HepG2 (cell line): ENCODE data around the gene LRSAM1. TPM values are rescaled to one million over a fixed set of nuclear protein-coding genes. Genes with fewer than 3 reads are reported as not detected.

Experiments
- ATAC-seq: fragments of 200-7000 bp; cut with Tn5 transposase; 3 replicates; pipeline ENCODE4 v1.9.1; 2020; ENCODE audit warnings: mild to moderate bottlenecking, moderate library complexity
- BruUV-seq: library from RNA; stranded (reverse); fragments of 400-500 nt; replicated peaks from 2 replicates; lab custom pipeline; 2021; lab: Mats Ljungman, UMichigan
- CTCF ChIA-PET: fragments of 300-600 bp; formaldehyde crosslinking; extraction: SDS; loops from one replicate; lab custom pipeline; 2021; ENCODE audit warnings: low total read pairs, inconsistent platforms, low intra/inter-chr PET ratio; lab: Yijun Ruan, JAX
- POLR2A ChIA-PET: fragments of 350-600 bp; sonication (Branson Sonifier 250); formaldehyde crosslinking; loops from one replicate; lab custom pipeline; 2020; ENCODE audit warnings: antibody characterized with exemption, inconsistent platforms; lab: Yijun Ruan, JAX
- DNase-seq: peaks from one replicate; pipeline ENCODE4 v3.0.0-alpha.2; 2015; ENCODE audit warnings: low spot score
- FAIRE-seq: peaks from 3 replicates; lab custom pipeline; 2011; peaks lifted over from hg19 to GRCh38; lab: Jason Lieb, UNC
- H2AFZ ChIP-seq: one replicate; pipeline ENCODE4 v1.6.1; 2011; ENCODE audit warnings: low read length, inconsistent platforms
- H3K27ac ChIP-seq: fragments of 300-600 bp; 3 replicates; pipeline ENCODE4 v1.8.0; 2011; ENCODE audit warnings: mixed run types, mild to moderate bottlenecking, mixed read lengths, low read length, inconsistent platforms; ENCODE audit not compliant: insufficient read depth; ENCODE audit errors: extremely low read length
- H3K27me3 ChIP-seq, 2 experiments: fragments of 200-600 bp in 1 of 2; 2 replicates in 1 of 2; 3 replicates in 1 of 2; pipeline versions ENCODE4 v1.6.0 to v1.8.0; 2011; ENCODE audit warnings: low read length in 2 of 2, mild to moderate bottlenecking in 2 of 2, moderate library complexity in 2 of 2, inconsistent platforms in 1 of 2; ENCODE audit not compliant: insufficient read depth in 2 of 2, control insufficient read depth in 1 of 2
- H3K36me3 ChIP-seq, 2 experiments: fragments of 200-600 bp in 1 of 2; replicated peaks in 1 of 2; 2 replicates in 1 of 2; 3 replicates in 1 of 2; pipeline versions ENCODE4 v1.5.1 to v1.8.0; 2011; ENCODE audit warnings: low read length in 2 of 2, inconsistent platforms in 1 of 2; ENCODE audit not compliant: insufficient read depth in 2 of 2, control insufficient read depth in 1 of 2
- H3K4me1 ChIP-seq: 2 replicates; pipeline ENCODE4 v1.5.1; 2012; ENCODE audit warnings: low read length, inconsistent platforms; ENCODE audit not compliant: insufficient read depth
- H3K4me2 ChIP-seq: 2 replicates; pipeline ENCODE4 v1.6.0; 2011; ENCODE audit warnings: low read depth, low read length, inconsistent platforms
- H3K4me3 ChIP-seq, 3 experiments: fragments of 200-600 bp in 1 of 3; sonication (generic), shearing (Covaris generic) in 1 of 3; replicated peaks in 1 of 3; 2 replicates each; pipeline ENCODE4 v1.5.1; 2011 to 2016; ENCODE audit warnings: low read length in 3 of 3, inconsistent platforms in 2 of 3, low read depth in 2 of 3, mild to moderate bottlenecking in 2 of 3, control low read depth in 1 of 3, mixed read lengths in 1 of 3; ENCODE audit not compliant: insufficient read depth in 1 of 3
- H3K79me2 ChIP-seq: one replicate; pipeline ENCODE4 v1.6.1; 2011; ENCODE audit warnings: low read length, inconsistent platforms; ENCODE audit not compliant: insufficient read depth
- H3K9ac ChIP-seq: 2 replicates; pipeline ENCODE4 v1.6.0; 2011; ENCODE audit warnings: mild to moderate bottlenecking, low read depth, low read length, inconsistent platforms; ENCODE audit not compliant: insufficient read depth
- H3K9me3 ChIP-seq: 2 replicates; pipeline ENCODE4 v1.5.1; 2012; ENCODE audit warnings: mild to moderate bottlenecking, low read length
- H4K20me1 ChIP-seq: 2 replicates; pipeline ENCODE4 v1.6.0; 2011; ENCODE audit warnings: inconsistent platforms, mild to moderate bottlenecking, low read length, moderate library complexity; ENCODE audit not compliant: insufficient read depth
- CEBPB ChIP-seq: IDR thresholded peaks from 2 replicates; pipeline ENCODE4 v1.6.1; 2011; ENCODE audit warnings: low read depth, low read length, improper control_type of control experiment, borderline replicate concordance
- DNMT3B ChIP-seq: conservative IDR thresholded peaks from 2 replicates; pipeline ENCODE4 v1.6.1; 2016; ENCODE audit warnings: missing biosample characterization, control low read depth
- SNAI1 ChIP-seq: sonication (generic); formaldehyde crosslinking; IDR thresholded peaks from 2 replicates; pipeline ENCODE4 v1.5.0; 2020; ENCODE audit warnings: mild to moderate bottlenecking, missing genetic modification reagents, borderline replicate concordance
- SPEN ChIP-seq: sonication (generic); formaldehyde crosslinking; IDR thresholded peaks from 2 replicates; pipeline ENCODE4 v1.5.1; 2020; ENCODE audit warnings: low read depth, mild to moderate bottlenecking, missing genetic modification reagents
- TBX2 ChIP-seq: sonication (generic); formaldehyde crosslinking; IDR thresholded peaks from 2 replicates; pipeline ENCODE4 v1.5.0; 2020; ENCODE audit warnings: missing genetic modification reagents, mild to moderate bottlenecking, borderline replicate concordance
- ZFP1 ChIP-seq: IDR thresholded peaks from 2 replicates; pipeline ENCODE4 v1.6.1; 2016
- ZMYM3 ChIP-seq: sonication (generic); formaldehyde crosslinking; IDR thresholded peaks from 2 replicates; pipeline ENCODE4 v1.5.1; 2020; ENCODE audit warnings: mild to moderate bottlenecking, missing genetic modification reagents
- ZNF317 ChIP-seq: sonication (generic); formaldehyde crosslinking; IDR thresholded peaks from 2 replicates; pipeline ENCODE4 v1.5.0; 2020; ENCODE audit warnings: mild to moderate bottlenecking, missing genetic modification reagents
- ZNF496 ChIP-seq: sonication (generic); formaldehyde crosslinking; IDR thresholded peaks from 2 replicates; pipeline ENCODE4 v1.8.1; 2023; ENCODE audit warnings: mild to moderate bottlenecking, moderate library complexity, missing genetic modification reagents; ENCODE audit not compliant: insufficient replicate concordance
- ZNF768 ChIP-seq: sonication (generic); formaldehyde crosslinking; IDR thresholded peaks from 2 replicates; pipeline ENCODE4 v1.4.0; 2020; ENCODE audit warnings: missing genetic modification reagents
- WGBS: methylation state at CpG from one replicate; pipeline ENCODE4 v1.1.6; 2017; ENCODE audit warnings: low lambda C conversion rate; 5-methylcytosine and 5-hydroxymethylcytosine counted together
- in situ Hi-C: cut with HindIII; loops from 2 replicates; pipeline ENCODE4 v1.10.0; 2017; ENCODE audit warnings: low pct_unique_long_range_greater_than_20kb; ENCODE audit not compliant: extremely low pct_ligation_motif_present
- intact Hi-C: fragments of 100-400 bp; cut with micrococcal nuclease; formaldehyde crosslinking; loops from one replicate; pipeline ENCODE4 v1.10.0; 2022; ENCODE audit not compliant: unreplicated experiment
- polyA plus RNA-seq, 8 experiments: library from polyadenylated mRNA; depleted of rRNA in 3 of 8; stranded (reverse) in 7 of 8; unstranded in 1 of 8; fragments of >200 nt; fragmentation: Illumina TruSeq in 4 of 8; extraction: Trizol in 4 of 8; gene quantifications; 2 replicates each; pipeline versions ENCODE4 v1.2.1 to v1.2.3, GENCODE V29; 2011 to 2016; ENCODE audit warnings: low read depth in 4 of 8, missing spikeins in 1 of 8, mixed read lengths in 1 of 8; ENCODE audit not compliant: insufficient read depth in 1 of 8
- total RNA-seq, 5 experiments: library from RNA; depleted of rRNA; stranded (reverse); fragments of >200 nt; fragmentation: Illumina TruSeq; extraction: Trizol; gene quantifications; 2 replicates each; pipeline ENCODE4 v1.2.3, GENCODE V29; 2016; ENCODE audit warnings: low read depth in 1 of 5
- TF ChIP-seq, protein P1 (sequence below): sonication (generic); formaldehyde crosslinking; IDR thresholded peaks from 2 replicates; pipeline ENCODE4 v1.8.0; 2022; ENCODE audit warnings: missing genetic modification reagents, mild to moderate bottlenecking, moderate library complexity, borderline replicate concordance
- TF ChIP-seq, protein P2 (sequence below): sonication (generic); formaldehyde crosslinking; IDR thresholded peaks from 2 replicates; pipeline ENCODE4 v1.5.0; 2020; ENCODE audit warnings: missing genetic modification reagents

The LRSAM1 gene
- total and polyA plus RNA-seq, 2 of the 13 experiments (the other 11 are each of a cell fraction or from before 2014, with no cell fraction given) = 8.7 to 10.2 TPM

GRCh38 chr9:127541176-127541575 lies 89.9 kb downstream of the LRSAM1 start:
- Histone ChIP-seq H3K9me3 (no peaks in the 10 kb centered on the region), H4K20me1 (peaks cover 14% of the 10 kb centered on the region), H3K9ac (no peak overlapping the region), H3K27ac (no peak overlapping the region), H3K27me3 (no peaks in the 10 kb centered on the region), H3K4me1 (peaks cover 15% of the 10 kb centered on the region), H3K4me3 (no peak overlapping the region), H2AFZ (no peak overlapping the region), H3K36me3 (peaks cover 0 to 2% of the 10 kb centered on the region in 2 experiments; a peak in 2 of 5 replicates), H3K4me2 (no peak overlapping the region), H3K79me2 (peaks cover 38% of the 10 kb centered on the region)
- WGBS = 90% methylated on average over 6 of the region's 7 CpGs
- ATAC-seq (no peak), DNase-seq (no peak), FAIRE-seq (no peak)
- in situ Hi-C loops = no loop called here
- CTCF ChIA-PET = no interaction called here
- intact Hi-C loops = no loop called here
- BruUV-seq = no TSS peak
- POLR2A ChIA-PET = no interaction called here
- TF ChIP-seq ZNF768 (CRISPR knock-in tag) = peak; percentile 93
- TF ChIP-seq ZMYM3 (CRISPR knock-in tag) = 0 out of 2 replicates have a peak, but pooled peaks have one; percentile 16
- TF ChIP-seq SNAI1 (CRISPR knock-in tag) = no peak
- TF ChIP-seq CEBPB = no peak

DNA sequence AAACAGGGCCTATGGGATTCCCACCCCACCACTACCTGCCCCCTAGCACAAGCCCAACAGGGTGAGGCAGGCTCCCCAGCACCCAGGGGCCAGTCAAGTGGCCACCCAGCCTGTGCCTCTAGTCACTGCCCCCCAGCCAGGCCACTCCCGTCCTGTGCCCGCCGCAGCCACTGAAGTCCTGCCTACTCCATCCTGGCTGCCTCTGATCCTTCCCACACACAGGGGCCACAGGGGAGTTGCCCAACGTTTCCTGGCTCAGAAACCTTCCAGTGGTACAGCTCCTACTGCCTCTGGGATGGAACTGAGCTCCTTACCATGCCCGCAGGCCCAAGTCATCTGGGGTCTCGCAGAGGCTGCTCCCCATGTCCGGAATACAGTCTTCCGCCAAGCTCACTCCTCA lies 90.6 kb downstream of the LRSAM1 start:
- Histone ChIP-seq H3K4me1 (peaks cover 22% of the 10 kb centered on the region), H3K4me3 (no peak overlapping the region), H3K36me3 (peaks cover 0 to 1% of the 10 kb centered on the region in 2 experiments; a peak in 2 of 5 replicates), H2AFZ (no peak overlapping the region), H3K27me3 (no peaks in the 10 kb centered on the region)
- no peak for FAIRE-seq
- DNase-seq = no peak
- WGBS = 94% methylated on average over 8 of the region's 8 CpGs
- in situ Hi-C loops = no loop called here
- TF ChIP-seq DNMT3B (CRISPR knock-in tag) (no peak), ZNF317 (CRISPR knock-in tag) (no peak), ZNF496 (CRISPR knock-in tag) (no peak), ZFP1 (CRISPR knock-in tag) (no peak), TBX2 (CRISPR knock-in tag) (no peak), SPEN (CRISPR knock-in tag) (no peak)
- TF ChIP-seq, protein P1, sequence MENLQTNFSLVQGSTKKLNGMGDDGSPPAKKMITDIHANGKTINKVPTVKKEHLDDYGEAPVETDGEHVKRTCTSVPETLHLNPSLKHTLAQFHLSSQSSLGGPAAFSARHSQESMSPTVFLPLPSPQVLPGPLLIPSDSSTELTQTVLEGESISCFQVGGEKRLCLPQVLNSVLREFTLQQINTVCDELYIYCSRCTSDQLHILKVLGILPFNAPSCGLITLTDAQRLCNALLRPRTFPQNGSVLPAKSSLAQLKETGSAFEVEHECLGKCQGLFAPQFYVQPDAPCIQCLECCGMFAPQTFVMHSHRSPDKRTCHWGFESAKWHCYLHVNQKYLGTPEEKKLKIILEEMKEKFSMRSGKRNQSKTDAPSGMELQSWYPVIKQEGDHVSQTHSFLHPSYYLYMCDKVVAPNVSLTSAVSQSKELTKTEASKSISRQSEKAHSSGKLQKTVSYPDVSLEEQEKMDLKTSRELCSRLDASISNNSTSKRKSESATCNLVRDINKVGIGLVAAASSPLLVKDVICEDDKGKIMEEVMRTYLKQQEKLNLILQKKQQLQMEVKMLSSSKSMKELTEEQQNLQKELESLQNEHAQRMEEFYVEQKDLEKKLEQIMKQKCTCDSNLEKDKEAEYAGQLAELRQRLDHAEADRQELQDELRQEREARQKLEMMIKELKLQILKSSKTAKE = no peak
- TF ChIP-seq, protein P2, sequence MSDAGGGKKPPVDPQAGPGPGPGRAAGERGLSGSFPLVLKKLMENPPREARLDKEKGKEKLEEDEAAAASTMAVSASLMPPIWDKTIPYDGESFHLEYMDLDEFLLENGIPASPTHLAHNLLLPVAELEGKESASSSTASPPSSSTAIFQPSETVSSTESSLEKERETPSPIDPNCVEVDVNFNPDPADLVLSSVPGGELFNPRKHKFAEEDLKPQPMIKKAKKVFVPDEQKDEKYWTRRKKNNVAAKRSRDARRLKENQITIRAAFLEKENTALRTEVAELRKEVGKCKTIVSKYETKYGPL (CRISPR knock-in tag) = no peak
- TF ChIP-seq, all 625 proteins: peak for 0
- POLR2A ChIA-PET = no interaction called here
- H4K20me1 ChIP-seq = peaks cover 14% of the 10 kb centered on the region
- no peaks in the 10 kb centered on the region for H3K9me3 ChIP-seq
- no peak overlapping the region for H3K4me2 ChIP-seq
- no TSS peak for BruUV-seq
- CTCF ChIA-PET = no interaction called here
- H3K27ac ChIP-seq = no peak overlapping the region
- H3K79me2 ChIP-seq = peaks cover 42% of the 10 kb centered on the region
- intact Hi-C loops = no loop called here
- no peak for ATAC-seq
- H3K9ac ChIP-seq = no peak overlapping the region
